ENCODE results near the gene ANKRD10.

DNA sequence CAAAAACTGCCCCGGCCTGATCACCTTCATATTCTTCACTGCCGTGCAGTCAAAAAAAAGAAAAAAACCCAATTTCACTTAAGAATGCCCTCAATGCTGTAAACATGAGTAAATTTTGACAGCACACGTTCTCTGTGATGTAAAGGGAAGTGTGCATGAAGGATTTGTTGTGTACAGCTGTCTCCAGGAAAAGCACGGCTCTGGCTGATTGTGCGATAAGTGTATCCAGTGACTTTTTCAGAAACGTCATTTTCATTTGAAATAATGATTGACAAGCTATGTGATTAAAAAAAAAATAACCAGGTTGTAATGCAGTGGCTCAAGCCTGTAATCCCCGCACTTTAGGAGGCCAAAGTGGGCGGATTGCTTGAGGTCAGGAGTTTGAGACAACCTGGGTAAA, 39.6 kb downstream of the ANKRD10 start:
- TF ChIP-seq POLR2AphosphoS5 (IDR thresholded peaks at IDR 0.05; ENCODE audit: insufficient read depth, low read depth, low read length) = no peak
- TF ChIP-seq JUN (IDR thresholded peaks at IDR 0.05; ENCODE audit: borderline replicate concordance, insufficient read depth, insufficient read length, low read depth) = no peak
- no peak for TF ChIP-seq POLR2A (IDR thresholded peaks at IDR 0.05; ENCODE audit: low read depth, low read length)
- TF ChIP-seq, protein P1, sequence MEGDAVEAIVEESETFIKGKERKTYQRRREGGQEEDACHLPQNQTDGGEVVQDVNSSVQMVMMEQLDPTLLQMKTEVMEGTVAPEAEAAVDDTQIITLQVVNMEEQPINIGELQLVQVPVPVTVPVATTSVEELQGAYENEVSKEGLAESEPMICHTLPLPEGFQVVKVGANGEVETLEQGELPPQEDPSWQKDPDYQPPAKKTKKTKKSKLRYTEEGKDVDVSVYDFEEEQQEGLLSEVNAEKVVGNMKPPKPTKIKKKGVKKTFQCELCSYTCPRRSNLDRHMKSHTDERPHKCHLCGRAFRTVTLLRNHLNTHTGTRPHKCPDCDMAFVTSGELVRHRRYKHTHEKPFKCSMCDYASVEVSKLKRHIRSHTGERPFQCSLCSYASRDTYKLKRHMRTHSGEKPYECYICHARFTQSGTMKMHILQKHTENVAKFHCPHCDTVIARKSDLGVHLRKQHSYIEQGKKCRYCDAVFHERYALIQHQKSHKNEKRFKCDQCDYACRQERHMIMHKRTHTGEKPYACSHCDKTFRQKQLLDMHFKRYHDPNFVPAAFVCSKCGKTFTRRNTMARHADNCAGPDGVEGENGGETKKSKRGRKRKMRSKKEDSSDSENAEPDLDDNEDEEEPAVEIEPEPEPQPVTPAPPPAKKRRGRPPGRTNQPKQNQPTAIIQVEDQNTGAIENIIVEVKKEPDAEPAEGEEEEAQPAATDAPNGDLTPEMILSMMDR (IDR thresholded peaks at IDR 0.05; ENCODE audit: extremely low read depth in 1 of 2, insufficient read depth in 1 of 2, low read depth in 1 of 2, low read length in 2 of 2) = no peak
- TF ChIP-seq, protein P2, sequence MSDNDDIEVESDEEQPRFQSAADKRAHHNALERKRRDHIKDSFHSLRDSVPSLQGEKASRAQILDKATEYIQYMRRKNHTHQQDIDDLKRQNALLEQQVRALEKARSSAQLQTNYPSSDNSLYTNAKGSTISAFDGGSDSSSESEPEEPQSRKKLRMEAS (IDR thresholded peaks at IDR 0.05; ENCODE audit: insufficient read depth, insufficient read length) = no peak
- no peak for TF ChIP-seq FOS (IDR thresholded peaks at IDR 0.05; ENCODE audit: borderline replicate concordance, insufficient read depth, low read length)
- TF ChIP-seq EZH2 (IDR thresholded peaks at IDR 0.05; ENCODE audit: borderline replicate concordance, low read depth, low read length, severe bottlenecking) = no peak
- TF ChIP-seq GATA2 (IDR thresholded peaks at IDR 0.05; ENCODE audit: insufficient read depth, insufficient read length, low read depth, low read length) = no peak

Measured in endothelial cell of umbilical vein (primary cell).